NCI-H2081 treated with DMSO at 0.1 percent for 48 hours (cell line): Measurements from ENCODE around the gene AP5S1.

Experiments used
- DNase-seq: peaks from one replicate; lab custom pipeline; 2025; lab: John Stamatoyannopoulos, UW

AP5S1 gene

DNA sequence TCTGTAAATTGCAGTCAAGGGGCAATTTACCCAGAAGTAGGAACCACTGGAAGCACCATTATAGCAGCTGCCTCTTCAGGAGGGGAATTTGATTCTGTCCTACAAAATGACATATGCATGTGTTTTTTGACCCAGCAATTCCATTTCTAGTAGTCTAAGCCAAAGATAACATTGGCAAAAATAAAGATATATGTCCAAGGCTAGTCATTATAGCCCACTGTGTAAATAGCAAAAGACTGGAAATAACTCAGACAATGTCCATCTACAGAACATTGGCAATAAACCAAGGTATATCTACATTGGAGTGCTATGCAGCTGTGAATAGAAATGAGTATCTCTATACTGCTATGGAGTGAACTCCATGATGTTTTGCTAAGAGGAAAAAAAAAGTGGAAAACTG lies 56.3 kb downstream of the AP5S1 start:
- no peak for DNase-seq
